Measurements from ENCODE around the gene ELL2. TPM values are rescaled to one million over a fixed set of nuclear protein-coding genes. Genes with fewer than 3 reads are reported as not detected.

The ELL2 gene
- total and polyA plus RNA-seq, 2 of the 13 experiments (the other 11 are each of a cell fraction or from before 2014, with no cell fraction given): 78.9 to 97.1 TPM

GRCh38 chr5:95858023-95858461, 103.6 kb downstream of the ELL2 start (continued):
- TF ChIP-seq ZFP36L1 (CRISPR knock-in tag; IDR thresholded peaks at IDR 0.05) (peak; percentile 1; the same call in 1 of the 2 replicates), STAG1 (CRISPR knock-in tag; IDR thresholded peaks at IDR 0.05) (no peak), ZNF746 (CRISPR knock-in tag; IDR thresholded peaks at IDR 0.05) (0 out of 2 replicates have a peak, but pooled peaks have one; percentile 4), SKIL (CRISPR knock-in tag; IDR thresholded peaks at IDR 0.05; ENCODE audit: borderline replicate concordance) (no peak), ZSCAN29 (CRISPR knock-in tag; conservative IDR thresholded peaks at IDR 0.05) (0 out of 2 replicates have a peak, but pooled peaks have one; percentile 4)

DNA sequence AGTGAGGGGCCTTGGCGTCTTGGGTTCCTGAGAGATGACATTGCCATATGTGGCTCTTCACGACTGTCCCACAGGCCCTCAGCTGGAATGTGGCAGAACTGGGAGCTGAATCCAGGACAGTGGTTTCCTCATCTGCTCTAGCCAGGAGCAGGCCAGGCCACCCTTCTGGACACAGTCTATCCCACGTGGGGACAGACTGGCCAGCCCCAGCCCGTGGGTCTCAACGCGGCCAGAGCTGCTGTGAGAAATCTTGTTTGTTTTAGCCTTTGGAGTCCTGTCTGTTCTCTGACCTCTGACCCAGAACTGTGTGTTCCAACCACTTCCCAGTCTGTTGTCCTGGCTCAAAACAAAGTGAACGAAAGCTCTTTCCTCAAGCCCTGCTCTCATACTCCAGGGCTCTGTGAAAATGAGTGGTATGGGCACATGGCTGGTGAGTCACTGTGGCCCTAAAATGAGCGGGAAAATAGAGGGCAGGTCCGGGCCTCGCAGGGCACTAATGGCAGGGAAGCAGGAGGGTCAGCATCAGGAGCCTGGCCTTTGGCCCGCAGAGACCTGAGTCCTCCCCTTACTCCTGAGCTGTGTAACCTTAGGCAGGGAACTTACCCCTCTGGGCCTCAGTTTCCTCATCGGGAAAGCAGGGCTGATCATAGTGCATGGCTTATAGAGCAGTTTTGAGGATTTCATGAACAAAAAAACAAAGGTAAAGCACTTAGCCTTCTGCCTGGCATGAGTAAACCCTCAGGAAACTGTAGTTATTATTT, 104.3 kb downstream of the ELL2 start:
- Histone ChIP-seq H3K9ac (ENCODE audit: insufficient read depth, low read depth, low read length) (peak overlapping the region; percentile 52), H3K9me3 (ENCODE audit: low read length) (no peaks in the 10 kb centered on the region), H3K36me3 (replicated peaks in 1 of 2; ENCODE audit: control insufficient read depth in 1 of 2, insufficient read depth in 2 of 2, low read length in 2 of 2) (no peaks in the 10 kb centered on the region), H3K27ac (ENCODE audit: extremely low read length, insufficient read depth, low read length) (peak overlapping the region; percentile 71), H4K20me1 (ENCODE audit: insufficient read depth, low read length) (no peaks in the 10 kb centered on the region), H2AFZ (ENCODE audit: low read length) (no peak overlapping the region), H3K4me2 (ENCODE audit: low read depth, low read length) (peak overlapping the region; percentile 64), H3K4me1 (ENCODE audit: insufficient read depth, low read length) (peaks cover 61% of the 10 kb centered on the region), H3K79me2 (ENCODE audit: insufficient read depth, low read length) (peaks cover 9% of the 10 kb centered on the region), H3K27me3 (ENCODE audit: control insufficient read depth in 1 of 2, insufficient read depth in 2 of 2, low read length in 2 of 2) (no peaks in the 10 kb centered on the region), H3K4me3 (replicated peaks in 1 of 3; ENCODE audit: insufficient read depth in 1 of 3, low read depth in 2 of 3, low read length in 3 of 3) (no peak overlapping the region)
- no TSS peak for BruUV-seq (replicated peaks)
- peak; percentile 92 for FAIRE-seq
- POLR2A ChIA-PET: interaction anchor here (0.7 to 4.4 kb wide), 9 partner anchors 8 to 479 kb away, joined by 3 to 32 read pairs (median 4); partner anchors contain the start of gene GLRX
- in situ Hi-C loops (cut with HindIII; ENCODE audit: extremely low pct_ligation_motif_present, low pct_unique_long_range_greater_than_20kb): loop anchor here (5.0 kb wide), 2 partner anchors 100 to 480 kb away; no protein-coding TSS in a partner anchor
- intact Hi-C loops (cut with micrococcal nuclease; ENCODE audit: unreplicated experiment): loop anchor here (5.0 kb wide), 2 partner anchors 260 to 480 kb away; no protein-coding TSS in a partner anchor
- ATAC-seq: peak; percentile 79
- CTCF ChIA-PET (ENCODE audit: low intra/inter-chr PET ratio, low total read pairs): no interaction called here
- peak; percentile 93 for DNase-seq (ENCODE audit: low spot score)
- WGBS (ENCODE audit: low lambda C conversion rate): 5% methylated on average over 11 of the region's 12 CpGs
- TF ChIP-seq ZNF180 (CRISPR knock-in tag; IDR thresholded peaks at IDR 0.05; ENCODE audit: borderline replicate concordance, low read depth) (no peak), ZKSCAN8 (CRISPR knock-in tag; IDR thresholded peaks at IDR 0.05; ENCODE audit: borderline replicate concordance) (no peak), ATF5 (CRISPR knock-in tag; IDR thresholded peaks at IDR 0.05; ENCODE audit: low read depth) (no peak), DMAP1 (CRISPR knock-in tag; IDR thresholded peaks at IDR 0.05) (no peak), ZNF580 (CRISPR knock-in tag; IDR thresholded peaks at IDR 0.05; ENCODE audit: borderline replicate concordance, low read depth) (peak; percentile 58; the same call in 1 of the 2 replicates), ZNF839 (CRISPR knock-in tag; IDR thresholded peaks at IDR 0.05; ENCODE audit: borderline replicate concordance) (no peak), ZNF205 (CRISPR knock-in tag; IDR thresholded peaks at IDR 0.05) (no peak; the same call in 1 of the 2 replicates), KAT7 (CRISPR knock-in tag; IDR thresholded peaks at IDR 0.05; ENCODE audit: borderline replicate concordance) (no peak), ZNF382 (CRISPR knock-in tag; IDR thresholded peaks at IDR 0.05; ENCODE audit: borderline replicate concordance) (no peak), EEA1 (CRISPR knock-in tag; IDR thresholded peaks at IDR 0.05; ENCODE audit: borderline replicate concordance) (peak; percentile 39; the same call in 1 of the 2 replicates), ZNF768 (CRISPR knock-in tag; IDR thresholded peaks at IDR 0.05) (peak; percentile 30; the same call in 1 of the 2 replicates), SP1 (IDR thresholded peaks at IDR 0.05) (no peak), SP1 (CRISPR knock-in tag; IDR thresholded peaks at IDR 0.05) (no peak), MZF1 (CRISPR knock-in tag; IDR thresholded peaks at IDR 0.05; ENCODE audit: borderline replicate concordance) (peak; percentile 46; the same call in 1 of the 2 replicates), ZNF121 (CRISPR knock-in tag; IDR thresholded peaks at IDR 0.05) (peak; percentile 72), SAP130 (CRISPR knock-in tag; IDR thresholded peaks at IDR 0.05; ENCODE audit: low read depth) (peak; percentile 72)

All from HepG2 (cell line).